ENCODE results near the gene UFD1.
A peak's percentile ranks its signal among the peaks of the same experiment; 100 is the strongest.
"Not testable (repeated sequence)": the region's sequence is repeated elsewhere in the genome, so short reads cannot be mapped to it uniquely, and the experiment has no call there.

UFD1 gene

DNA sequence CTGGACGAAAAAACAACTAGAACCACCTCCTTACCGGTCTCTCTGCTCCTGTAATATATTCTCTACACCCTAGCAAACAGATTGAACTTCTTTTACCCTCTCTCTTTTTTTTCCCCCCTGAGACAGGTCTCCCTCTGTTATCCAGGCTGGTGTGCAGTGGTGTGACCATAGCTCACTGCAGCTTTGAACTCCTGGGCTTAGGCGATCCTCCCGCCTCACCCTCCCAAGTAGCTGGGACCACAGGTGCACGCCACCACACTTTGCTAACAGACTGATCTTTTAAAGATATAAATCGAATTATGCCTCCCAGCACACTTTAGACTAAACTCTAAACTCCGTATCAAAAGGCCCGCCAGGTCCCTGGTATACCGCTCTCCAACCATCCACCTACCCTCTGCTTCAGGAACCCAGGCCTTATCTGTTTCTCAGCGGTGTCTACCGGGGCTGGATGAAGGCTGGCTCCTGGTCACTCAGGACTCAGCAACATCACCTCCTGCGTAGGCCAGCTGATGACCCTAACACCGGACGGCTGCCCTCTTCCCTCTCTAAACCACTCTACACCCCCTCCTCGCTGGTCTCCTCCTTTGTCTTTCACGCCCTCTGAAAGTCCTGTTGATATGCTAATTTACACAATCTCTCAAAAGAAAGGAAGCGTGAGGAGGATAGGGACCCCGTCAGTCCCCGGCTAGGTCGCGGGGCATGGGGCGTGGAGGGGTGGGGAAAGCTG, 32.2 kb downstream of the UFD1 start:
- DNase-seq: no peak

DNA sequence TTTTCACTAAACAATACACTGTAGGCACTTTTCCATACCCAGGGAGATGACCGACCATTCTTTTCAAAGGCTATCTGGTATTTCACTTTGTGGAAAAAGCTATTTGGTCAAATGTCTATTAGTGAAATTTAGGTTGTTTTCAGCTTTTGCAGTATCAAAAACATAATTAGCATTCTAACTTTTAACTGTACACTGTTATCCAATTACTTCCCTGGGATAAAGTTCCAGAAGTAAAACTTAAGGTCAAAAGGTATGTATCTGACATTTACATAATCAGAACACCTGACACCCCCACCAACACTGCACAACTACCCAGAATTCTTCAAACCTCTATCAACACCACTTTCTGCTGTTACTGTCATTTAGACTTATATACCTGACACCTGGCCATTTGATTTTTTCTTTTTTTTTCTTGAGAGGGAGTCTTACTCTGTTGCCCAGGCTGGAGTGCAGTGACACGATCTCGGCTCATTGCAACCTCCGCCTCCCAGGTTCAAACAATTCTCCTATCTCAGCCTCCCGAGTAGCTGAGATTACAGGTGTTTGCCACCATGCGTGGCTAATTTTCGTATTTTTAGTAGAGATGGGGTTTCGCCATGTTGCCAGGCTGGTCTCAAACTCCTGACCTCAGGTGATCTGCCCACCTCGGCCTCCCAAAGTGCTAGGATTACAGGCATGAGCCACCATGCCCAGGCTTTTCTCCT, 33.6 kb downstream of the UFD1 start:
- not testable (repeated sequence) for DNase-seq

DNA sequence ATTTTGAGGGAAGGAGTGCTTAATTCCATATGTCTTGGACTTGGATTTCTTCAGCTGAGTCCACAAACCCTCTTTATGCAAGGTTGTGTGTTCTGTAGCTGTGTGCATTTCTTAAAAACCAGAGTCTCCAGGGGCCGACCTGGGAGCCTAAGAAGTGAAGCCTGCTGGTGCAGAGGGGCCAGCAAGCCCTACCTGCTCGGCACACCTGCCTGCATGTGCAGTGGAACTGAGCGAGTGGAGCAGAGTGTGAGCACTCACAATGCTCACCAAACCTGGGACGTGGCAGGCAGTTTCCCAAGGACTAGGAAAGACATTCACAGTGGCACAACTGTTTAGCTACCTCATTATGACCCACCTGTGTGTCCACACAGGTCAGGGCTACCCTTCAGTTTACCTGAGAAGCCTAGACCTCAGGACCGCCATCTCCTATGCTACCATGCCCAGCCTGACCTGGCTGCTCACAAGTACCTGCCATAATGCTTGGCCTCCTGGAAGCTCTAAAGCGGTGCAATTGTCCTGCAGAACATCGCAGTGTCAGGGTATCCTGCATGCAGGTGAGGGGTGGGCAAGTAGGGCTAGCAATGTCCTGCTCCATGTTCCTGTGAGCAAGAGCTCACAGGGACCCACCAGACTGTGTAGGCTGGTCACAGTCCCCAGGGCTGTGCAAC, 35.3 kb downstream of the UFD1 start:
- no peak for DNase-seq

DNA sequence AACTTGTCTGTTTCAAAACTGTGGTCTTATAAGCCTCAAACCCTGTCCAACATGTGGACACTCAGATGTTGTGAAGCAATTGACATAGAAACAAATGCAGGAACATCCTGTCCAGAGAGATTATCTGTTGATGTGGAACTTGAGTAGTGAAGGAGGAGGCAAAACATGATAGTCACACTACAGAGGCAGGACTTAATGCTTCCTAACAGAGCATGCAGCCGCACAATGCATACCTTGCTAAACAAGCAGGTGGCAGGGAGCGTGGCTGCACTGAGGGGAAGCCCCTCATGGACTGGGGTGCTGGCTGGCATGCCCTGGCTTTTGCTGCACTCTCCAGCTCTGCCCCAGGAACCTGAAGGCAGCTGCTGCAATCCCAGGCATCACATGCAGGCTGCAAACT, 36.8 kb downstream of the UFD1 start:
- DNase-seq: no peak

DNA sequence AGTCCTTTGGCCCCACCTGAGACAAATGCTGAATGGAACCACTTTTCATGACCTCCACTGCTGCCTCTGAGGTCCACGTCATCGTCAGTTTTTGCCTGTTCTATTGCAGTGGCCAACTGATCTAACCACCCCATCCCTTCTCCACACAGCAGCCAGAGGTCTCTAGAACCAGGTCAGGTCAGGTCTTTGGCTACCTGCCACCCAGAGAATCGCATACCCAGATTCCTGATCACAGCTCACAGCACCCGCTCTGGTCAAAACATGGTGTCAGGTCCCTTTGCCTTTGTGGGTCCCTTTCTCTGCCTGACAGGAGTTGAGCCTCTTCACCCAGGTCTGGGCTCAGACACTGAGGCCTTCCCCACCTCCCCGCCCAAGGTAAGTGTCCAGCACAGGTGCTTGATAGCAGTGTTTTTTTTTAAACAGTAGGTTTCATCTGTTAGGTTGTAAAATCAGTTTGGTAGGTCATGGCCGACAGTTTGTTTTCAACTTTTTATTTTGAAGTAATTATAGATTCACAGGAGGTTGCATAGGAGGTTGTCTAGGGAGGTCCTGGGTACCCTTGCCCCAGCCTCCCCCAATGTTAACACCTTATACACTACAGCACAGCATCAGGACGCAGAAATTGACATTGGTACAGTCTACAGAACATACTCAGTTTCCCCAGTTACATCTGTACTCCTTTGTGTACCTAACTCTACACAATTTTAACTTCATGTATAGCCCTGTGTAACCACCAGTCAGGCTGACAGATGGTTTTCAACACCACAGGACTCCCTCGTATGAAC, 38.4 kb downstream of the UFD1 start:
- DNase-seq: no peak

DNA sequence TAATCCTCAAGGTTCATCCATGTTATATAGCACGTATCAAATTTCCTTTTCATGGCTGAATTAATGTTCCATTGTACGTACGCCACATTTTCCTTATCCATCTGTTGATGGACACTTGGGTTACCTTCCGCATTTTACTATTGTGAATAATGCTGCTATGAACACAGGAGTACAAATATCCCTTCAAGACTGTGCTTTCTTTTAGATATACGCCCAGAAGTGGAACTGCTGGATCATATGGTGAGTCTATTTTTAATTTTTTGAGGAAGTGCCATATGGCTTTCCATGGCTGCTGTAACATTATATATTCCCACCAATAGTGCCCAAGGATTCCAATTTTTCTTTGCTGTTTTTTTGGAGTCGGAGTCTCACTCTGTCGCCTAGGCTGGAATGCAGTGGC, 40.7 kb downstream of the UFD1 start:
- DNase-seq: peak; percentile 3

DNA sequence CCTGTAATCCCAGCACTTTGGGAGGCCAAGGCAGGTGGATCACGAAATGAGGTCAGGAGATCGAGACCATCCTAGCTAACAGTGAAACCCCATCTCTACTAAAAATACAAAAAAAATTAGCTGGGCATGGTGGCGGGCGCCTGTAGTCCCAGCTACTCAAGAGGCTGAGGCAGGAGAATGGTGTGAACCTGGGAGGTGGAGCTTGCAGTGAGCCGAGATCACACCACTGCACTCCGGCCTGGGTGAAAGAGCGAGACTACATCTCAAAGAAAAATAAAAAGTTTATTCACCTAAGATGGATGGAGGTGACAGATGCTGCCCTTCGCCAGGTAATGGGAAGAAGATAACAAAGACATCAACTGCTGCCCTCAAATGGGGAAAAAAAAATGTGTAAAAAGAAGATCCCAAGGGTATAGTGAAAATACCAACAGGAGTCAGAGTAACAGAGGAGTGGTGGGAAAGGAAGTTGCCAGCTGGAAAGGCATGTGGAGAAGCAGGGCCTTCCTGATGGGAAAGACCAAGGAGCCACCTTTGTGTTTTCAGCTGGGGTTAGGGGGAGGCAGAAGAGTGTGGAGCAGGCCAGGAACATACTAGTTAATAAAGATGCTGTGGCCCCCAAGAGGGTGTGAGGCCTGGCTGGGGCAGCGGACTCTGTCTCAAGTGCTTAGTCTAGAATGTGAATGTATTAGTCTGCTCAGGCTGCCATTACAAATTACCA, 42.4 kb downstream of the UFD1 start:
- DNase-seq: not testable (repeated sequence)

DNA sequence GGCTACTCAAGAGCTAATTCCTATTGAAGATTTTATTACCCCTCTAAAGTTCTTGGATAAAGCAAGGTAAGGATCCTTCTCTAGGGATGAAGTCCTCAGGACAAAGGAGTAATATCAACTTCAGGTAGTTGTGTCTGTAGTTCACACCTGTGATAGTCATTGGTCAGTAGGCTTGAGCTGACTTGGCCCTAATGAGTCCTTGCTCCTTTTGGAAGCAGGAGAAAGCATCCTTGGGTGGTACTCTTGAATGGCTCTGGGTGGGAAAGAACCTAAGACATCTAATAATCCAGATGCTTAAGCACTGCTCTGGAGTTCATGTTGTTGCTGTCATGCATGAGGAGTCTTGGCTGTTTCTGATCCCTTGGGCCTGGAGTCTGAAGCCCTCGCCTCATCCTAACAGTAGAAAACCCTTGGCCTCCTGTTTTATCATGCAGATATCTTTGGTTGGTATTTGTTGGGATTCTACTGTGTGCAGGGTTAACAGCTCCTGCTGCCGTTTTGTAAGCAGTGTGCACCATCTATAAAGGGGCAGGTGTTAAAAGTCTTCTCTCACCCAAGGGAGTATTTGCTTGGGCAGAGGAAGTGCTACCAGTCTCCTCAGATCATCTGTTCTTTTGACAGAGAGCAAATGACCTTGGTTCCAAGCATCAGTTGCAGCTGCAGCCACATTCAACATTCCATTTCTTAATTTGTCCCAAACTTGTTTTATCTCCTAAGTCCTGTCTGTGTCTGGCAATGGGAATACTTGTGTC, 44.0 kb downstream of the UFD1 start:
- no peak for DNase-seq

DNA sequence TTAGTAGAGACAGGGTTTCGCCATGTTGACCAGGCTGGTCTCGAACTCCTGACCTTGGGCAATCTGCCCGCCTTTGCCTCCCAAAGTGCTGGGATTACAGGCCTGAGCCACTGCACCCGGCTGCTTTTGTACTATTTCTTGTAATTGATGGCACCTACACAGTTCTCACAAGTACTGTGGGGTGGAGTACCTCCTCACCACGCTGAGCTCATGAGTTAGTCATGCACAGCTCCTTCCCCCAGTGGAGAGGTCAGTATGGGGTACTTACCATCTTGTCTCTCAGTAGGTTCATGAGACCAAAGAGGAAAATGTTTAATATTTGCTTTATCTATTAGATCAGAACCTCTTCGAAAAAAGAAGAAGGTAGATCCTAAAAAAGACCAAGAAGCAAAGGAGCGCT, 44.6 kb downstream of the UFD1 start:
- no peak for DNase-seq

DNA sequence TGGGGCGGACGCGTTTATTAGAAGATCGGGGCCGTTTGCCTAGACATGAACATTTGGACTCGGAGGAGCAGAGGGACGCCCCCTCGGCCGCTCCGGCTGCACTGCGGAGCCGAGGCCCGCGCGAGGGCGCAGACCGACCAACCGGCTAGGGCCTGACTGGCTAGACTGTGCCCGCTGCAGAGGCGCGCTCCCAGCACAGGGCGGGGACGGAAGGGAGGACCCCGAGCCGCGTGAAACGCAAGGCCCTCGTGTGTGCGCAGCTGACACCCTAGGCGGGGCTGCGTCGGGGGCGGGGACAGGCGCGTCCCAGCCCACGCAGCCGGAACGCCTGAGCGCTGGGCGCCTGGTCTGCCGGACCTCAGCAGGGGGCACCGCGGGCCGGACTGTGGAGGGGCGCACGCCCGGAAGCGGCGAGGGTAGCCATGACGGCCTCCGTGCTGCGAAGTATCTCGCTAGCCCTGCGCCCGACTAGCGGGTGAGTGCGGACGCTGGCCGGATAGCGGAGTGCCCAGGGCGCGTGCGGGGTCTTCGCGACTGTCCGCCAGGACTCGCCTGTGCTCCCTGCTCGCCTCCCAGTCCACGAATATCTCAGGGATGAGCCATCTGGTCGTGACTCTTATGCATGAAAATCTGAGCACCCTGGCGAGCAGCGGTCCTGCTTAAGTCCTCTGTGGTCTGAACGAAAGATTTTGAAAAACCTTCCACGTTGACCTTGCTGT, 46.7 kb downstream of the UFD1 start, which contains the start of gene MRPL40:
Gene MRPL40 (plus strand): TSS at position 413 of the 719 bp plus-strand sequence. CDS start 10 bp downstream, at position 423.
- DNase-seq: peak; percentile 90

DNA sequence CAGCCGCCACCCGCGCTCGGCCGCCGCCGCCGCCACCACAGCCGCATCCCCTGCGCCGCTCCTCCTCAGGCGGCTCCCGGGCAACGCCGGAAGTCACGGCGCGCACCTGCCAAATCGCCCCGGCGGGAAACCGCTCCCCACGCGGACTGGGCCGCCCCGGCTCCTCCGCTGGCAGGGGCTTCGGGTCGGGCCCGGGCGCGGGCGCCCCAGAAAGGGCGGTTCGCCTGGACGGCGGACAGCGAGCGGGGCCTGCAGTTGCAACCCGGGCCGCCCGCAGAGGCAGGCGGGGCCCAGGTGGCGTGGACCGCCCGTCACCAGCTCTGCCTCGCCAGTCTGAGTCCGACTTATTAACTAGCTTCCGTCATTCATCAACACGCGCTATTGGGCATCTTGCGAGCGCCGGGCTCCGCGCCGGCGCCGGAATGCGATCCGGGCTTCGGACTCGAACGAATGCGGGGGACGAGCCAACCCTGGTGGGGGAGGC, 47.3 kb downstream of the UFD1 start, which contains the start of gene HIRA:
Gene HIRA (minus strand): TSS at position 85 of the 484 bp plus-strand sequence. CDS start 257 bp downstream, outside the sequence.
- DNase-seq: peak; percentile 78

DNA sequence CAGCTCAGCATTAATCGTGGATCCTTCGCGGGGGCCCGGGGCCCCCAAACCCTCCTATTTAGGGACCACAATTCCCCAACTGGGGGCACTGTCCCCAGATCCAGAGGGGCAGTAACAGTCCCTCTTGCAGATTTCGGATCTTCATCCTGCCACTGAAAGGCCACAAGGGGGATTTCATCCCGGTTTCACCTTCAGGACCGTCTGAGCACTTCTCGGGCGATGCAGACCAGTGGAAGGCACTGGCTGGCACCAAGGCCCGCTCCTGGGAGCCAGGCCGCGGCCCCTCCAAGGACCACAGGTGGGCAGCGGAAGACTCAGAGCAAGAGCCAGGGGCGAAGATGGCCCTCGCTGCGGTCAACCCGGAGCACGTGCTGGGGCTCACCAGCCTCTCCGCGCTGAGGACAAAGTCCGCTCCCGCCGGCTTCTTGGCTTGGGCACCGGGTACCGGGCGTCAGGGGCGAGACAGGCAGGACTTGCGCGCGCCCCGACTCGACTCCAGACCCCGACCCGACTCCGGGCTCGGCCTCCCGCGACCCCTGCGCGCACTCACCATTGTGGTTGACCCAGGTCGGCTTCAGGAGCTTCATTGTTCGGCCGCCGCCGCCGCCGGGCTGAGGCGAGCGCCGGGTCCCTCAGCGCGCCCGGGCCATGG, 48.0 kb downstream of the UFD1 start:
- DNase-seq: peak; percentile 49

DNA sequence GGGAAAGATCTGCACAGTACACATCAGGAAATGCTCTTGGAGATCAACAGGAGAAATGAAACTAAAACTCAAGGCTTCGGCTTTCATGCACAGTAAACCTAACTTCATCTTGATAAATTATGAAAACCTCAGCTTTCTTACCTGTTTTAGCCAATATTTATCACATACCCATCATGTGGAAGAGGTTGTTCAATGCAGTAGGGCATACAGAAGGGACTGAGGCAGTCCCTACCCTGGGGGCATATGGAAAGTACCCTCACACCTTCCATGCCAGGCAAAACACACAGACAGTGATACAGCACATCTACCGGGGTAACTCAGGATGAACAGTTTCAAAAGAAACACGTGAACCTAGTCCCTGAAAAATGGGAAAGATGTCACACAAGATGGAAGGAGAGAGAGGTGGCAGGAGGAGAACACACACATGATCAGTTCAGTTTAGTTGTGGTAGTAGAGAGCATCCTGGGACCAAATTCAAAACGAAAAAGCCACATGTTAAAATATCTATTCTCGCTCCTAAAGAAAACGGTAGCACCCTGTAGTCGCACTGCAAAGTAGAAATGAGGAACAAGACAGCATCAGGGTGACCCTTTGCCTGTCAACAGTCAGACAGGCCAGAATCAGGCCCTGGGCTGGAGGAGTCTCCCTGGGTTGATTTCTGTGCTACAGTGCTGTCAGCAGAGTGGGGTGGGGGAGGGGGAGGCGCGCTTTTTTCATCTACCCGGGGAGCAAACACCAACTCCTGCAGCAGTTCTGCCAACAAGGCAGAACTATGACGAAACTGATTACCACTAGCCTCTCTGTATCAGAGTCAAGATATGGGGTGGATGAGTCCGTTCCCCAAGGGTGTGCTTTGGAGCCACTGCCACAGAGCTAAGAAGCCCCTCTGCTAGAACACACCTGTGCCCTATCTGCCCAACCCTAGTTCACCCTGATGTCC, 48.8 kb downstream of the UFD1 start:
- DNase-seq: peak; percentile 12

DNA sequence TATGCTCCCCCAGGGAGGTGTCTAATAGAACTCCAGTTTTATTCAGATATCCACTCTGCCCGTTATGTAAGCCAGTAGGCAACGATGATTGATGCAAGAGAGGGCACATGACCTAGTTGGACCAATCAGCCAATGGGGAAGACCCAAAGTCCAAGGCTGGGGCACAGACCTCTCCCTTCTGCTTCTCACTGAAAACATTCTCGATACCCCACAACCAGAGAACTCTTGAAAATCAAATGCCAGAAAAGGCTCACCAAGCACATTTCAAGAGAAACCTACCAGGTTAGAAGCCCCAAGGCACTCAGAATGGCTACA, 54.9 kb downstream of the UFD1 start:
- no peak for DNase-seq

DNA sequence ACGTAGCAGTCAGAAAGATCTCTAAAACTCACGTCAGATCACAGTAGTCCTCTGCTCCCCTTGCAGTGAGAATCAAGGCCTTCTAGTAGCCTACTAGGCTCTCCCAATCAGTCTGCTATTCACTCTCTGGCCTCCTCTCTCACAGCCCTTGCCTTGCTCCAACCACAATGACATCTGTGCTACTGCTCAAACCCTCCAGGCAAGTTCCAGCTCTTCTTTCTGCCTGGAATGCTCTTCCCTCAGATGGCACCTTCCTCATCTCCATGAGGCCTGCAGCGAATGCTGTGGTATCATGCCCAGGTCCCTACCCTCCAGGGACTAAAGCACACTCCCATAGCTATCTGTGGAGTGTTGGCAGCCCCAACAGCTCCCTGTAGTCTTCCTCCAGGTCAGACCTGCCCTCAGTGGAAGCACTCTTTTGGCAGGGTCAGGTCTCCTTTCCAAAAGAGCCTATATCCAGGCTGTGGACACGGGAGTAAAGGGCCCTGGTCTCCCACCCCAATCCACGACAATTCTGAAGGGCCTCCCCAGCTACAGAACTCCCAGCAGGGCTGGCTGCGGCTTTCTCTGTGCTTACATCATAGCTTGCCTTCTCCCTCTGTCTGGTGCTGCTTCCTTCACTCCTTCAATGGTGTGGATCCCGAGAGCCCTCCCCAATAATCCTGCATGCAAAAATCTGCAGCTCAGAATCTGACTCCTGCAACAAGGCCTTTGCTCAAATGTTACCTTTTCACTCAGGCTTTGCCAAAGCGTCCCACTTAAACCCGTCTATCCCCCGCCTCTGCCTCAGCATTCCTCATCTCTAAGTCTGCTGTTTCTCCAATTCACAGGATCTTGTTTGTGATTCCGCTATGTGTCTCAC, 56.3 kb downstream of the UFD1 start:
- no peak for DNase-seq

DNA sequence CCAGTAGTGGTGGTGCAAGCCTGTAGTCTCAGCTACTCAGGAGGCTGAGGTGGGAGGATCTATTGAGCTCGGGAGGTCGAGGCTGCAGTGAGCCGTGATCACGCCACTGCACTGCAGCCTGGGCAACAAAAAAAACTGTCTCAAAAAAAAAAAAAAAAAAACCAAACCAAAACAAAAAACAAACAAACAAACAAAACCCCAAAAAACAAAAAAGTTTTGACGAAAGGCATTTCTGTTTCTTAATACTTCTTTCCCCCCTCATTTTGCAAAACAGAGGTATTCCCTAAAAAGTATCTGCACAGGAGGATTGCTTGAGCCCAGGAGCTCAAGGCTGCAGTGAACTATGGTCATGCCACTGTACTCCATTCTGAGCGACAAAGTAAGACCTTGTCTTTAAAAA, 58.7 kb downstream of the UFD1 start:
- DNase-seq: no peak

DNA sequence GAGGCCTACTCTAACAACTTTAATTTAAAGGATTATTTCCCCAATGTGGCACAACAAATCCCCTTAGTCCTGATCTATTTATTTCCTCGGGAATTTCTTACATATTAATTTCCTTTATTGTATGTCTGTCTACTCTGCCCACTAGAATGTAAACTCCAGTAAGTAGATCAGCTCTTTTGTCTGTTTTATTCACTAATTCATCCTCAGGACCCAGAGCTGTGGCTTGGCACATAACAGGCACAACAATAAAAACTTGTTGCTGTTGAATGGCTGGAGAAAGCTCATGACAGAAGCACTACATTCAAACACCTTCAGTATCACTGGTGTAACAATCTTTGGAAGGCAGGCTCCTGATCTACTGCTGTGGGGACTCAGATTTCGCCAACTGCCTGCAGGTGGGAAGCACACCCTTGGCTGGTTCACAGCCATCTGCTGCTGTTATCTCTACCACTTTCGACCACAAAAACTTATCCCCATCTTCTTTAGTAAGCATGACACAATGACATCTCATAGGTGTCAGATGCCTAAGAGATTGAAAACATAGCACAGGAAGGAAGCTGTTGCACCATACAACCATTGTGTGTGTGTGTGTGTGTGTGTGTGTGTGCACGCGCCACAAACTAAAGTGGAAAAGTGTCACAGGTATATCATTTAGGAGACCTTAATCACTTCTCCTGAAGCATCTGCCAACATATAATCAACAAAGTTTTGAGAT, 59.4 kb downstream of the UFD1 start:
- no peak for DNase-seq
